K562 (cell line): ENCODE results near the gene CD101. TPM values are rescaled to one million over a fixed set of nuclear protein-coding genes. Genes with fewer than 3 reads are reported as not detected.

Experiments
- ATAC-seq: fragments of 200-7000 bp; cut with Tn5 transposase; 3 replicates; pipeline ENCODE4 v1.9.1; 2020; ENCODE audit warnings: moderate library complexity
- BruUV-seq: library from RNA; stranded (reverse); fragments of 400-500 nt; replicated peaks from 2 replicates; lab custom pipeline; 2021; lab: Mats Ljungman, UMichigan
- CTCF ChIA-PET: fragments of 300-600 bp; formaldehyde crosslinking; extraction: SDS; loops from one replicate; lab custom pipeline; 2021; ENCODE audit warnings: low intra/inter-chr PET ratio; lab: Yijun Ruan, JAX
- POLR2A ChIA-PET: fragments of 300-600, 350-650 bp; sonication (Branson Sonifier 250); formaldehyde crosslinking; extraction: SDS; loops from one replicate; lab custom pipeline; 2021; ENCODE audit warnings: antibody characterized with exemption, inconsistent platforms; lab: Yijun Ruan, JAX
- DNase-seq, 4 experiments: peaks; one replicate each; pipeline versions ENCODE4 v3.0.0 to v3.0.0-alpha.2; 2011 to 2018; ENCODE audit warnings: low spot score in 3 of 4, mixed read lengths in 3 of 4; ENCODE audit errors: extremely low read depth in 1 of 4
- FAIRE-seq: peaks from 2 replicates; lab custom pipeline; 2011; peaks lifted over from hg19 to GRCh38; lab: Jason Lieb, UNC
- H2AFZ ChIP-seq: 2 replicates; pipeline ENCODE4 v1.6.0; 2011; ENCODE audit warnings: low read depth, low read length, control low read depth, inconsistent platforms
- H3K27ac ChIP-seq: fragments of 200-600 bp; 3 replicates; pipeline ENCODE4 v1.8.0; 2011; ENCODE audit warnings: low read depth, mild to moderate bottlenecking, control low read depth, inconsistent platforms, low read length, moderate library complexity, mixed read lengths; ENCODE audit errors: extremely low read depth
- H3K27me3 ChIP-seq, 2 experiments: fragments of 300-600 bp in 1 of 2; 2 replicates in 1 of 2; 3 replicates in 1 of 2; pipeline versions ENCODE4 v1.6.0 to v1.8.0; 2011; ENCODE audit warnings: inconsistent platforms in 2 of 2, low read length in 2 of 2, mild to moderate bottlenecking in 1 of 2, mixed read lengths in 1 of 2, moderate library complexity in 1 of 2; ENCODE audit not compliant: control insufficient read depth in 2 of 2, insufficient read depth in 2 of 2
- H3K36me3 ChIP-seq: fragments of 300-600 bp; 3 replicates; pipeline ENCODE4 v1.8.0; 2011; ENCODE audit warnings: mild to moderate bottlenecking, low read length, inconsistent platforms; ENCODE audit not compliant: control insufficient read depth, insufficient read depth
- H3K4me1 ChIP-seq, 2 experiments: fragments of 200-600 bp in 1 of 2; replicated peaks in 1 of 2; 2 replicates in 1 of 2; 3 replicates in 1 of 2; pipeline versions ENCODE4 v1.5.1 to v1.8.0; 2011; ENCODE audit warnings: inconsistent platforms in 2 of 2, low read length in 2 of 2, mild to moderate bottlenecking in 1 of 2, mixed read lengths in 1 of 2, moderate library complexity in 1 of 2; ENCODE audit not compliant: control insufficient read depth in 2 of 2, insufficient read depth in 2 of 2
- H3K4me2 ChIP-seq: 2 replicates; pipeline ENCODE4 v1.6.1; 2011; ENCODE audit warnings: low read length, control low read depth, inconsistent platforms, mixed read lengths; ENCODE audit not compliant: insufficient read depth
- H3K4me3 ChIP-seq: fragments of 200-600 bp; sonication (generic), shearing (Covaris generic); 2 replicates; pipeline ENCODE4 v1.5.1; 2016; ENCODE audit warnings: control low read depth, inconsistent platforms
- H3K79me2 ChIP-seq: fragments of 200-600 bp; 3 replicates; pipeline ENCODE4 v1.8.0; 2011; ENCODE audit warnings: low read length, inconsistent platforms; ENCODE audit not compliant: control insufficient read depth, insufficient read depth
- H3K9ac ChIP-seq, 2 experiments: 2 replicates each; pipeline versions ENCODE4 v1.6.0 to v1.6.1; 2011; ENCODE audit warnings: low read depth in 2 of 2, low read length in 2 of 2, control low read depth in 1 of 2, inconsistent platforms in 1 of 2, mild to moderate bottlenecking in 1 of 2, mixed read lengths in 1 of 2; ENCODE audit not compliant: insufficient read depth in 1 of 2
- H3K9me1 ChIP-seq: one replicate; pipeline ENCODE4 v1.6.0; 2011; ENCODE audit warnings: inconsistent platforms, mild to moderate bottlenecking, low read length, moderate library complexity; ENCODE audit not compliant: control insufficient read depth, insufficient read depth
- H3K9me3 ChIP-seq: replicated peaks from 2 replicates; pipeline ENCODE4 v1.5.1; 2011; ENCODE audit warnings: low read depth, low read length, inconsistent platforms; ENCODE audit not compliant: control insufficient read depth, insufficient read depth
- H4K20me1 ChIP-seq: replicated peaks from 2 replicates; pipeline ENCODE4 v1.6.1; 2011; ENCODE audit warnings: low read length, inconsistent platforms, mixed read lengths; ENCODE audit not compliant: control insufficient read depth, insufficient read depth
- CCNT2 ChIP-seq: IDR thresholded peaks from 2 replicates; pipeline ENCODE4 v1.6.1; 2011; ENCODE audit warnings: borderline replicate concordance, low read depth, mild to moderate bottlenecking, moderate library complexity, mixed read lengths, low read length; ENCODE audit not compliant: insufficient read length; ENCODE audit errors: extremely low read depth
- GABPB2 ChIP-seq: fragments of 250-450 bp; sonication (Bioruptor Pico); conservative IDR thresholded peaks from 2 replicates; pipeline ENCODE4 v1.5.1; 2021; ENCODE audit warnings: mild to moderate bottlenecking
- NELFE ChIP-seq: IDR thresholded peaks from 2 replicates; pipeline ENCODE4 v1.6.1; 2011; ENCODE audit warnings: mild to moderate bottlenecking; ENCODE audit not compliant: insufficient read depth, insufficient read length
- POLR2G ChIP-seq: fragments of 200-400 bp; formaldehyde crosslinking; IDR thresholded peaks from 2 replicates; pipeline ENCODE4 v1.6.1; 2017; ENCODE audit warnings: low read depth, mild to moderate bottlenecking, antibody characterized with exemption, low read length, moderate library complexity
- SAP30 ChIP-seq: fragments of 200-600 bp; sonication (generic); IDR thresholded peaks from 2 replicates; pipeline ENCODE4 v1.6.1; 2012; ENCODE audit warnings: borderline replicate concordance, low read depth, mild to moderate bottlenecking, moderate library complexity, low read length, control low read depth, inconsistent platforms; ENCODE audit not compliant: insufficient read depth, poor library complexity, severe bottlenecking
- SETDB1 ChIP-seq: IDR thresholded peaks from one replicate; pipeline ENCODE4 v1.6.1; 2012; ENCODE audit warnings: low read length, control low read depth, inconsistent platforms
- ZNF695 ChIP-seq: fragments of 450-650 bp; formaldehyde crosslinking; IDR thresholded peaks from 2 replicates; pipeline ENCODE4 v1.4.0; 2020; ENCODE audit warnings: mild to moderate bottlenecking, moderate library complexity
- WGBS: fragments of 100-300 bp; shearing (Covaris generic); methylation state at CpG from one replicate; pipeline ENCODE4 v1.1.6; 2016; ENCODE audit warnings: low coverage, mixed read lengths; ENCODE audit not compliant: insufficient coverage; ENCODE audit errors: missing lambda C conversion rate; 5-methylcytosine and 5-hydroxymethylcytosine counted together
- in situ Hi-C: fragments of 300-500 bp; cut with MboI; formaldehyde crosslinking; loops from 4 replicates; pipeline ENCODE4 v1.15.0; 2018; ENCODE audit warnings: inconsistent platforms, mixed read lengths
- intact Hi-C: fragments of 100-400 bp; cut with micrococcal nuclease; formaldehyde crosslinking; loops from 2 replicates; pipeline ENCODE4 v1.14.2; 2022
- polyA plus RNA-seq, 8 experiments: library from polyadenylated mRNA; depleted of rRNA in 4 of 8; stranded (reverse) in 5 of 8; unstranded in 3 of 8; fragments of >200 nt; fragmentation: Nextera tagmentation in 2 of 8; fragmentation: Illumina TruSeq in 1 of 8; extraction: Ambion mirVana in 2 of 8; extraction: Trizol in 1 of 8; gene quantifications; 2 replicates each; pipeline versions ENCODE4 v1.2.1 to v1.2.3, GENCODE V29; 2011 to 2014; ENCODE audit warnings: inconsistent platforms in 1 of 8, missing spikeins in 1 of 8
- total RNA-seq, 7 experiments: library from RNA; depleted of rRNA in 6 of 7; stranded (reverse); fragments of >200 nt in 6 of 7; fragmentation: Illumina TruSeq in 2 of 7; extraction: Trizol in 2 of 7; gene quantifications; 2 replicates each; pipeline versions ENCODE4 v1.2.1 to v1.2.3, GENCODE V29; 2011 to 2021; ENCODE audit warnings: low replicate concordance in 1 of 7
- TF ChIP-seq, protein P1 (sequence below): fragments of 250-450 bp; sonication (Bioruptor Pico); IDR thresholded peaks from 2 replicates; pipeline ENCODE4 v1.5.0; 2021
- TF ChIP-seq, protein P2 (sequence below): fragments of 450-650 bp; IDR thresholded peaks from 2 replicates; pipeline ENCODE4 v1.6.1; 2014; ENCODE audit warnings: low read depth, mild to moderate bottlenecking, moderate library complexity, borderline replicate concordance
- TF ChIP-seq, protein P3 (sequence below): IDR thresholded peaks from 2 replicates; pipeline ENCODE4 v1.6.1; 2016; ENCODE audit warnings: missing genetic modification characterization, missing compliant biosample characterization
- TF ChIP-seq, protein P4 (sequence below), 2 experiments: fragments of 150-350 bp in 1 of 2; IDR thresholded peaks; 2 replicates each; pipeline ENCODE4 v1.6.1; 2012 to 2016; ENCODE audit warnings: low read depth in 2 of 2, low read length in 2 of 2, mild to moderate bottlenecking in 1 of 2, moderate library complexity in 1 of 2

CD101 gene
- total and polyA plus RNA-seq, 9 of the 15 experiments (the other 6 are each of a cell fraction or from before 2014, with no cell fraction given): 0.04 to 1.1 (median 0.20) TPM

DNA sequence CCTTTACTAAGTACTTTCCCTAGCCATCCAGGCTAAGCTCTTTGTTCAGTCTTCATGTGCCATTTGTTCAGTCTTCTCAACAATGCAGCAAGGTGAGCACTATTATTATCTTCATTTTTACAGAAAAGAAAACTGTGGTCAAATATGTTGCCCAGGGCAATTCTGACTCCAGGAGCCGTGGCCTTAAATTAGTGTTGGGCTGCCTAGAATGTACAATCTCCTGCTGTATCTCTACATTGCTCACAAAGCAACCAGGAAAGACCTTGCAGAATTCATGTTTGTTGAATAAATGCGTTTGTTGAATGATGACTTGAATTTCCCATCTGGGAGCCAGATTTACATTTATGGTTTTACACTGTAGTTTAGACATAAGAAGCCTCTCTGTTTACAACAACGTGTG lies 14.2 kb downstream of the CD101 start:
- no peaks in the 10 kb centered on the region for H3K79me2 ChIP-seq
- no peaks in the 10 kb centered on the region for H3K9me1 ChIP-seq
- in situ Hi-C loops (no loop called here), intact Hi-C loops (no loop called here)
- H4K20me1 ChIP-seq: no peaks in the 10 kb centered on the region
- CTCF ChIA-PET: no interaction called here
- no peaks in the 10 kb centered on the region for H3K9me3 ChIP-seq
- H3K27ac ChIP-seq: no peak overlapping the region
- no TSS peak for BruUV-seq
- peaks cover 0 to 2% of the 10 kb centered on the region in 2 experiments; a peak in 2 of 5 replicates for H3K4me1 ChIP-seq
- 20% methylated on average over 3 of the region's 3 CpGs for WGBS
- H3K4me2 ChIP-seq: no peak overlapping the region
- H3K4me3 ChIP-seq: no peak overlapping the region
- no peak overlapping the region for H3K9ac ChIP-seq
- no peaks in the 10 kb centered on the region for H3K36me3 ChIP-seq
- no peak for ATAC-seq
- DNase-seq: no peak
- H2AFZ ChIP-seq: no peak overlapping the region
- POLR2A ChIA-PET: no interaction called here
- H3K27me3 ChIP-seq: no peaks in the 10 kb centered on the region
- no peak for TF ChIP-seq NELFE
- TF ChIP-seq SETDB1: no peak
- TF ChIP-seq CCNT2: no peak
- no peak for TF ChIP-seq POLR2G
- TF ChIP-seq, protein P1, sequence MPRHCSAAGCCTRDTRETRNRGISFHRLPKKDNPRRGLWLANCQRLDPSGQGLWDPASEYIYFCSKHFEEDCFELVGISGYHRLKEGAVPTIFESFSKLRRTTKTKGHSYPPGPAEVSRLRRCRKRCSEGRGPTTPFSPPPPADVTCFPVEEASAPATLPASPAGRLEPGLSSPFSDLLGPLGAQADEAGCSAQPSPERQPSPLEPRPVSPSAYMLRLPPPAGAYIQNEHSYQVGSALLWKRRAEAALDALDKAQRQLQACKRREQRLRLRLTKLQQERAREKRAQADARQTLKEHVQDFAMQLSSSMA (CRISPR knock-in tag): no peak
- no peak for TF ChIP-seq SAP30
- TF ChIP-seq, protein P2, sequence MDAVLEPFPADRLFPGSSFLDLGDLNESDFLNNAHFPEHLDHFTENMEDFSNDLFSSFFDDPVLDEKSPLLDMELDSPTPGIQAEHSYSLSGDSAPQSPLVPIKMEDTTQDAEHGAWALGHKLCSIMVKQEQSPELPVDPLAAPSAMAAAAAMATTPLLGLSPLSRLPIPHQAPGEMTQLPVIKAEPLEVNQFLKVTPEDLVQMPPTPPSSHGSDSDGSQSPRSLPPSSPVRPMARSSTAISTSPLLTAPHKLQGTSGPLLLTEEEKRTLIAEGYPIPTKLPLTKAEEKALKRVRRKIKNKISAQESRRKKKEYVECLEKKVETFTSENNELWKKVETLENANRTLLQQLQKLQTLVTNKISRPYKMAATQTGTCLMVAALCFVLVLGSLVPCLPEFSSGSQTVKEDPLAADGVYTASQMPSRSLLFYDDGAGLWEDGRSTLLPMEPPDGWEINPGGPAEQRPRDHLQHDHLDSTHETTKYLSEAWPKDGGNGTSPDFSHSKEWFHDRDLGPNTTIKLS: no peak
- TF ChIP-seq, protein P3, sequence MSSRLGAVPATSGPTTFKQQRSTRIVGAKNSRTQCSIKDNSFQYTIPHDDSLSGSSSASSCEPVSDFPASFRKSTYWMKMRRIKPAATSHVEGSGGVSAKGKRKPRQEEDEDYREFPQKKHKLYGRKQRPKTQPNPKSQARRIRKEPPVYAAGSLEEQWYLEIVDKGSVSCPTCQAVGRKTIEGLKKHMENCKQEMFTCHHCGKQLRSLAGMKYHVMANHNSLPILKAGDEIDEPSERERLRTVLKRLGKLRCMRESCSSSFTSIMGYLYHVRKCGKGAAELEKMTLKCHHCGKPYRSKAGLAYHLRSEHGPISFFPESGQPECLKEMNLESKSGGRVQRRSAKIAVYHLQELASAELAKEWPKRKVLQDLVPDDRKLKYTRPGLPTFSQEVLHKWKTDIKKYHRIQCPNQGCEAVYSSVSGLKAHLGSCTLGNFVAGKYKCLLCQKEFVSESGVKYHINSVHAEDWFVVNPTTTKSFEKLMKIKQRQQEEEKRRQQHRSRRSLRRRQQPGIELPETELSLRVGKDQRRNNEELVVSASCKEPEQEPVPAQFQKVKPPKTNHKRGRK (tag): no peak
- no peak for TF ChIP-seq GABPB2 (CRISPR knock-in tag)
- TF ChIP-seq ZNF695 (CRISPR knock-in tag): no peak
- TF ChIP-seq, protein P4, sequence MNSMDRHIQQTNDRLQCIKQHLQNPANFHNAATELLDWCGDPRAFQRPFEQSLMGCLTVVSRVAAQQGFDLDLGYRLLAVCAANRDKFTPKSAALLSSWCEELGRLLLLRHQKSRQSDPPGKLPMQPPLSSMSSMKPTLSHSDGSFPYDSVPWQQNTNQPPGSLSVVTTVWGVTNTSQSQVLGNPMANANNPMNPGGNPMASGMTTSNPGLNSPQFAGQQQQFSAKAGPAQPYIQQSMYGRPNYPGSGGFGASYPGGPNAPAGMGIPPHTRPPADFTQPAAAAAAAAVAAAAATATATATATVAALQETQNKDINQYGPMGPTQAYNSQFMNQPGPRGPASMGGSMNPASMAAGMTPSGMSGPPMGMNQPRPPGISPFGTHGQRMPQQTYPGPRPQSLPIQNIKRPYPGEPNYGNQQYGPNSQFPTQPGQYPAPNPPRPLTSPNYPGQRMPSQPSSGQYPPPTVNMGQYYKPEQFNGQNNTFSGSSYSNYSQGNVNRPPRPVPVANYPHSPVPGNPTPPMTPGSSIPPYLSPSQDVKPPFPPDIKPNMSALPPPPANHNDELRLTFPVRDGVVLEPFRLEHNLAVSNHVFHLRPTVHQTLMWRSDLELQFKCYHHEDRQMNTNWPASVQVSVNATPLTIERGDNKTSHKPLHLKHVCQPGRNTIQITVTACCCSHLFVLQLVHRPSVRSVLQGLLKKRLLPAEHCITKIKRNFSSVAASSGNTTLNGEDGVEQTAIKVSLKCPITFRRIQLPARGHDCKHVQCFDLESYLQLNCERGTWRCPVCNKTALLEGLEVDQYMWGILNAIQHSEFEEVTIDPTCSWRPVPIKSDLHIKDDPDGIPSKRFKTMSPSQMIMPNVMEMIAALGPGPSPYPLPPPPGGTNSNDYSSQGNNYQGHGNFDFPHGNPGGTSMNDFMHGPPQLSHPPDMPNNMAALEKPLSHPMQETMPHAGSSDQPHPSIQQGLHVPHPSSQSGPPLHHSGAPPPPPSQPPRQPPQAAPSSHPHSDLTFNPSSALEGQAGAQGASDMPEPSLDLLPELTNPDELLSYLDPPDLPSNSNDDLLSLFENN (IDR thresholded peaks at IDR 0.05; ENCODE audit: low read depth in 2 of 2, low read length in 2 of 2): no peak
- TF ChIP-seq, all 486 proteins: peak for 0
- no peak for FAIRE-seq
